MCF 10A (cell line): Measurements from ENCODE around the gene NIPAL4. TPM values are rescaled to one million over a fixed set of nuclear protein-coding genes. Genes with fewer than 3 reads are reported as not detected.

Experiments
- BruUV-seq: library from RNA; stranded (reverse); fragments of 400-500 nt; replicated peaks from 2 replicates; lab custom pipeline; 2021; lab: Mats Ljungman, UMichigan
- CTCF ChIA-PET: fragments of 300-600 bp; sonication (Branson Sonifier 250); formaldehyde crosslinking; extraction: SDS; loops from one replicate; lab custom pipeline; 2021; ENCODE audit warnings: antibody characterized with exemption, inconsistent platforms; lab: Yijun Ruan, JAX
- POLR2A ChIA-PET: fragments of 300-600, 350-650 bp; sonication (Branson Sonifier 250); formaldehyde crosslinking; extraction: SDS; loops from one replicate; lab custom pipeline; 2020; ENCODE audit warnings: antibody characterized with exemption, inconsistent platforms; lab: Yijun Ruan, JAX
- DNase-seq: peaks from one replicate; pipeline ENCODE4 v3.0.0-alpha.2; 2018; ENCODE audit not compliant: unreplicated experiment
- H3K27ac Mint-ChIP-seq: one replicate; pipeline ENCODE4 v1.8.0; 2022; ENCODE audit warnings: mild to moderate bottlenecking, low read depth, mixed read lengths; ENCODE audit not compliant: unreplicated experiment
- H3K27me3 Mint-ChIP-seq: one replicate; pipeline ENCODE4 v1.8.0; 2022; ENCODE audit warnings: mixed read lengths; ENCODE audit not compliant: insufficient read depth, unreplicated experiment
- H3K36me3 Mint-ChIP-seq: one replicate; pipeline ENCODE4 v1.8.0; 2022; ENCODE audit warnings: mild to moderate bottlenecking, moderate library complexity, mixed read lengths; ENCODE audit not compliant: insufficient read depth, unreplicated experiment
- H3K4me1 Mint-ChIP-seq: one replicate; pipeline ENCODE4 v1.8.0; 2022; ENCODE audit warnings: mixed read lengths; ENCODE audit not compliant: insufficient read depth, unreplicated experiment
- H3K4me3 Mint-ChIP-seq: one replicate; pipeline ENCODE4 v1.8.0; 2022; ENCODE audit warnings: mild to moderate bottlenecking, moderate library complexity, mixed read lengths; ENCODE audit not compliant: unreplicated experiment
- H3K9me3 Mint-ChIP-seq: one replicate; pipeline ENCODE4 v1.8.0; 2022; ENCODE audit warnings: mixed read lengths; ENCODE audit not compliant: unreplicated experiment
- CTCF ChIP-seq: fragments of 200-600 bp; IDR thresholded peaks from one replicate; pipeline ENCODE4 v1.8.0; 2022; ENCODE audit warnings: antibody characterized with exemption, mild to moderate bottlenecking; ENCODE audit not compliant: unreplicated experiment
- intact Hi-C: fragments of 100-400 bp; cut with micrococcal nuclease; formaldehyde crosslinking; loops from 2 replicates; pipeline ENCODE4 v1.14.1; 2022
- total RNA-seq: library from RNA; stranded (reverse); gene quantifications from 2 replicates; pipeline ENCODE4 v1.2.3, GENCODE V29; 2022

Gene NIPAL4
- total RNA-seq, 1 experiment from 2014 or later: 0.40 TPM

GRCh38 chr5:157455057-157455456, 5.0 kb upstream of the NIPAL4 start:
- Mint-ChIP-seq H3K4me3 (no peak overlapping the region), H3K9me3 (no peaks in the 10 kb centered on the region), H3K4me1 (peaks cover under 1% of the 10 kb centered on the region), H3K27me3 (no peaks in the 10 kb centered on the region), H3K36me3 (no peaks in the 10 kb centered on the region), H3K27ac (no peak overlapping the region)
- TF ChIP-seq CTCF: no peak
- DNase-seq: no peak
- POLR2A ChIA-PET: interaction anchor here (0.6 to 0.7 kb wide), 2 partner anchors 9 to 11 kb away, joined by 3 read pairs; no protein-coding TSS in a partner anchor
- BruUV-seq: no TSS peak
- intact Hi-C loops: no loop called here
- CTCF ChIA-PET: interaction anchor here (0.7 to 28.1 kb wide), 5 partner anchors 14 to 126 kb away, joined by 3 to 642 read pairs (median 3); no protein-coding TSS in a partner anchor

GRCh38 chr5:157456301-157456700, 3.7 kb upstream of the NIPAL4 start:
- H3K9me3 Mint-ChIP-seq: no peaks in the 10 kb centered on the region
- no peaks in the 10 kb centered on the region for H3K27me3 Mint-ChIP-seq
- no peak for DNase-seq
- ChIA-PET CTCF (interaction anchor here (1.8 to 28.1 kb wide), 3 partner anchors 14 to 27 kb away, joined by 7 to 642 read pairs (median 73); no protein-coding TSS in a partner anchor), POLR2A (interaction anchor here (0.6 to 0.7 kb wide), 2 partner anchors 8 to 18 kb away, joined by 3 read pairs; no protein-coding TSS in a partner anchor)
- peaks cover 10% of the 10 kb centered on the region for H3K4me1 Mint-ChIP-seq
- BruUV-seq: no TSS peak
- TF ChIP-seq CTCF: no peak
- H3K36me3 Mint-ChIP-seq: no peaks in the 10 kb centered on the region
- no peak overlapping the region for H3K4me3 Mint-ChIP-seq
- no peak overlapping the region for H3K27ac Mint-ChIP-seq
- intact Hi-C loops: no loop called here

GRCh38 chr5:157457391-157457790, 2.6 kb upstream of the NIPAL4 start:
- H3K36me3 Mint-ChIP-seq: no peaks in the 10 kb centered on the region
- no peak for TF ChIP-seq CTCF
- no peak overlapping the region for H3K27ac Mint-ChIP-seq
- ChIA-PET CTCF (interaction anchor here (0.6 to 28.1 kb wide), 5 partner anchors 13 to 96 kb away, joined by 3 to 642 read pairs (median 7); no protein-coding TSS in a partner anchor), POLR2A (interaction anchor here (0.6 kb wide), 1 partner anchor 178 kb away, joined by 3 read pairs; no protein-coding TSS in a partner anchor)
- no peaks in the 10 kb centered on the region for H3K27me3 Mint-ChIP-seq
- H3K4me3 Mint-ChIP-seq: no peak overlapping the region
- peaks cover 12% of the 10 kb centered on the region for H3K4me1 Mint-ChIP-seq
- BruUV-seq: no TSS peak
- intact Hi-C loops: no loop called here
- no peaks in the 10 kb centered on the region for H3K9me3 Mint-ChIP-seq
- DNase-seq: no peak

GRCh38 chr5:157458835-157459234, 1.2 kb upstream of the NIPAL4 start:
- intact Hi-C loops: no loop called here

More at GRCh38 chr5:157458835-157459234, 1.2 kb upstream of the NIPAL4 start:
- CTCF ChIA-PET: interaction anchor here (0.7 to 28.1 kb wide), 5 partner anchors 9 to 30 kb away, joined by 3 to 642 read pairs (median 15); no protein-coding TSS in a partner anchor
- peaks cover 22% of the 10 kb centered on the region for H3K4me1 Mint-ChIP-seq
- no peak overlapping the region for H3K27ac Mint-ChIP-seq
- POLR2A ChIA-PET: interaction anchor here (0.6 kb wide), 1 partner anchor 1828 kb away, joined by 3 read pairs; no protein-coding TSS in a partner anchor
- BruUV-seq: no TSS peak
- DNase-seq: no peak
- no peaks in the 10 kb centered on the region for H3K36me3 Mint-ChIP-seq
- no peaks in the 10 kb centered on the region for H3K27me3 Mint-ChIP-seq
- no peak overlapping the region for H3K4me3 Mint-ChIP-seq
- no peaks in the 10 kb centered on the region for H3K9me3 Mint-ChIP-seq
- no peak for TF ChIP-seq CTCF
